NOMO-1 treated with DMSO at 0.1 percent for 48 hours (cell line): ENCODE data around the gene ALK.

ENCODE experiments used
- DNase-seq: peaks from one replicate; lab custom pipeline; 2025; ENCODE audit not compliant: unreplicated experiment; lab: John Stamatoyannopoulos, UW

Gene ALK

GRCh38 chr2:29910465-29910864 is 10.9 kb downstream of the ALK start:
- no peak for DNase-seq

GRCh38 chr2:29902356-29902755 is 19.0 kb downstream of the ALK start:
- DNase-seq = no peak

GRCh38 chr2:29900971-29901633 is 20.3 kb downstream of the ALK start:
- no peak for DNase-seq

GRCh38 chr2:29898999-29899398 is 22.4 kb downstream of the ALK start:
- no peak for DNase-seq

DNA sequence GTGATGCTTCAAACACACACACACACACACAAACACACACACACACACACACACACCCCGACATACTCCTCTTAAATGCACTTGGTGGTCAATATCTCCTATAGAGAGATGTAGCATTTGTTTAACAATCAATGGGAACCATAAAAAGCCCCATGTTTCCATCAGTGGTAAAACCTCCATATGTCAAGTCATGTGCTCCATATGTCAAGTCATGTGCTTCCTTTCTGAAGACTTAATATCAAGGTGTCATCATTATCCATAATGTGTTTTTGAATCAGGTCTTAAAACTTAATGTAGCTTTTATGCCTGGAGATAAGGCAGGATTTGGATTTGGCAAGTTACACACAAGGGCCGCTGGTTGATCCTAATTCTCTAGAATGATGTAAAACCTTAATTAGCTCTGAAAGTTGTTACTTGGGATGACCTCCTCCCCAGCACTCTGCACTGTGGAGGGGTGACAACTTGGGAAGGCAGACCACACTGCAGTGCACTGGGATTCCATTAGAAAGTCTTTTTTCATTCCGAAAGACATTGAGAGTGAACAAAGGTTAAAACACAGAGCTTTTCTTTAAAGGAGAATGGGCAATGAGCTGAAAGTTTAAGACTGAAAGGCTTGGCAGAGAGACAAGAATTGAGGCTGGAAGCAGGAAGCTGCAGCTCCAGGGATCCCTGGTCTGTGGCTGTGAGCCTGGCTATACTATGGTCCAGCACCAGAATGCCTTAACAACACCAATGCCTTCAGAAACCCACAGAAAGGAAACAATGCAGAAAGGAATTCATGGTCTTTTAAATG is 26.4 kb downstream of the ALK start:
- no peak for DNase-seq

- no peak for DNase-seq
Measured at GRCh38 chr2:29892585-29893259, 28.7 kb downstream of the ALK start.

DNA sequence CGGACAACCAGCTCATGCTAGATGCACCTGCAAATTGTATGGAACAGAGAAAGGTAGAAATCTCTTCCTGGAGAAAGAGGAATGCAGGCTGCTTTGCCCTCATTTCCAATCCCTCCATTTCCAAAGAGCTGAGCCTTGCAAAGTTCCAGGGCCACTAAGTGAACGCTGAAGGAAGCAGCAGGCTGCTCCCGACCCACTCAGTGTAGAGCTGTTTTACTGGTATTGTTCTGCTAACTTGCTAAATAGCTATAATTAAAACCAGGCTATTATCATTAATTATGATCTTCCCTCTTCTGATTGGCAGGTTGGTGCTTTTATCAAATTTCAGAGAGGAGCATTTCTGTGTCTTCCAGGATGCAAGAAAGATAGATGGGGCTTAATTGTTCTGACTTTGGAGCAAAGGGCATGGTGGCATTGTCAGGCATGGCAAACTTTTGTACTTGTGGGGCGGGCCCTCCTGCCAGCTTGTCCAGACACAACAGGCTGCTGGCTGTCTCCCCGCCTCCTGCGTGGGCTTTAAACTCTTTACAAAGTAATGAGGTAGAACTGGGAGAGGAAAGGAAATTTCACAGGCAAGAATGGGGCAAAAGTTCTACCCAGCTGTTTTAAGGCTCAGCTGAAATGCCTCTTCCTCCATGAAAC is 40.2 kb downstream of the ALK start:
- DNase-seq = no peak

DNA sequence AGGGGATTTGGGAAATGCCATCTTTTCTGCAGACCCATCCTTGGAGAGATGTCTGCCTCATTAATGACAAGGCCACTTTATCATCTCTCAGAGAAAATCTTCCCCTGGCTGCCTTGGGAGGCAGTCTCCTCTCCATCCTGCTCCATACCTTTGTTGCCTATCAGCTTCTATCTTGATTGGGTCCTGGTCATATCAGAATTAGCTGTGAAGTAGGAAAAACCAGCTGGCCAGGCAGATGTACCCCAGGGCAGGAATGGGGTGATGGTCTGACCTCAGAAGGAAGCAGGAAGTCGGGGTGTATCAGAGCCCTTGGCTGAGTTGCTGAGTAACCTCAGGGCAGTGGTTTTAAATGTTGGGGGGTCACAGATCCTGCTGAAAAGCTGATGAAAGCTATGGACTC is 41.3 kb downstream of the ALK start:
- DNase-seq = no peak

DNA sequence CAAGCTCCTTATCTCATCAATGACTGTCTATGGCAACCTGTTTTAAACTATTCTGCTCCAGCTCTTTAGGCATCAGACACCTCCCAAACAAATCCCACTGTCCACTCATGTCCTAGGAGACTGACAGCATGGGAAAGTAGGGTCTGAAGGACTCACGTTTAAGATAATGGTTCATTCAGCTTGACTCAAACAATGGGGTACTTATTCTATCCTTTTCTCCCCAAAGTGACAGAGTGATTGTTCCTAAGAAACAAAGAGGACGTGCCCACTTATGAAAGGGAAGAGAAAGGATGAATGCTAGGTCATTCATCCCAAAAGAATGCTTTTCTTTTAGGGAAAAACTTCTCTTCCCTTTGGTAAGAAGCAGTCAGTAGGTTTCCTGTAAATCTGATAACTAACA is 41.9 kb downstream of the ALK start:
- DNase-seq = no peak

- no peak for DNase-seq
Measured at GRCh38 chr2:29878898-29879297, 42.5 kb downstream of the ALK start.

DNA sequence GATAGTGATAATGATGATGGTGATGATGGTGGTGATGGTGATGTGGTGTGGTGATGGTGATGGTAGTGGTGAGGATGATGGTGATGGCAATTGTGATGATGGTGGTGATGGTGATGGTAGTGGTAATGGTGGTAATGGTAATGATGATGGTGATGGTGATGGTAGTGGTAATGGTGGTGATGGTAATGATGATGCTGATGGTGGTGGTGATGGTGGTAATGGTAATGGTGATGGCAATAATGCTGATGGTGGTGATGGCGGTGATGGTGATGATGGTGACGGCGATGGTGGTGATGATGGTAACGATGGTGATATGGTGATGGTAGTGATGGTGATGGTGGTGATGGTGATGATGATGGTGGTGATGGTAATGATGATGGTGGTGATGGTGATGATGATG is 45.0 kb downstream of the ALK start:
- no peak for DNase-seq

DNA sequence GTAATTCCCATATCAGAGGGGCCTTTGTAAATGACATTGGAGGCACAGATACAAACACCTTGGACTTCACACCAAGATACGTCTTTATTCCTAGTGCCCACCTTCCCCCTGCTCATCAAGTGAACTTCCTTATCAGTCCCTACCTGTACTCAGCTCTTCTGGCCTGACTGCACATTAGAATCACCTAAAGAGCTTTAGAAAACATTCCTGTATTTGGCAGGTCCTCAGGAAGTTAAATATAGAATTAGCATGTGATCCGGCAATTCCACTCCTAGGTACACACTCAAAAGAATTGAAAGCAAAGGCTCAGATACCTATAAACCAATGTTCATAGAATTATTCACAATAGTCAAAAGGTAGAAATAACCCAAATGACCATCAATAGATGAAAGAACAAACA is 46.6 kb downstream of the ALK start:
- DNase-seq = no peak

- no peak for DNase-seq
Measured at GRCh38 chr2:29872870-29873269, 48.5 kb downstream of the ALK start.

- no peak for DNase-seq
Measured at GRCh38 chr2:29871541-29871940, 49.8 kb downstream of the ALK start.

DNA sequence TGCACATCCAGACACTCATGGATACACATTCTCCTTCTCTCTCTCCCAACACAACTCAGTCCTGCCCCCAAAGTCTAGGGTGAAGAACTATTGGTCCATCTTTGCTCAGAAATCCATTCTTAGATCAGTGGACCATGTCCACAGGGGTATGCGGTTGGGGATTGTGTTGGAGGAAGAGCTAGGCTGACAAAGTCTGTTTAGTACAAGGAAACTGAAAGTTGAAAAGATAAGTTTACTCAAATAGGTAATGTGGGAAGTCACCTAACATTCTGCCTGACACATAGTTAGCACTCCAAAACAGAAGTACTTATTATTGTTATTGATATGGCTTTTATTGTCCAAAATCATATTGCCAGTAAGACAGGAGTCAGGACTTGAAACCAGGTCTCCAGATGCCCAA is 55.9 kb downstream of the ALK start:
- DNase-seq = no peak

DNA sequence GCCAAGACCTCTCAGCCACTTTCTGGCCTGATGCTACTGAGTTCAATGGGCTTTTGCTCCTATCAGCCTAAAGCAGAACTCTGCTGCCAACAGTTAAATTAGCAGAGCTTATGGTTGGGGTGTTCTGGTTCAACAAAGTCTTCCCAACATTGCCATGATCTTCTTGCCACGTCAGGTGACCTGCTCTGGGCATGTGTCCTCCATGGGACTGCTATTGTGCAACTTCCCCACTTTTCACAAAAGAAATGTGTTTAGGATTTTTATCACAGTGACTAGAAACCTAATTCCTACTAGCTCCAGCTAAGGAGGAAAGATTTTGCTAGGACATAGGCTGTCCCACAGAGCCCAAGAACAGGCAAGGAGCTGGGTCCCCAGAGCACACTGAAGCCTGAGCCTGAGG is 56.4 kb downstream of the ALK start:
- DNase-seq = no peak

GRCh38 chr2:29855924-29856639 is 65.3 kb downstream of the ALK start:
- no peak for DNase-seq

GRCh38 chr2:29850794-29851193 is 70.6 kb downstream of the ALK start:
- no peak for DNase-seq

- no peak for DNase-seq
Measured at GRCh38 chr2:29848566-29849310, 72.6 kb downstream of the ALK start.

DNA sequence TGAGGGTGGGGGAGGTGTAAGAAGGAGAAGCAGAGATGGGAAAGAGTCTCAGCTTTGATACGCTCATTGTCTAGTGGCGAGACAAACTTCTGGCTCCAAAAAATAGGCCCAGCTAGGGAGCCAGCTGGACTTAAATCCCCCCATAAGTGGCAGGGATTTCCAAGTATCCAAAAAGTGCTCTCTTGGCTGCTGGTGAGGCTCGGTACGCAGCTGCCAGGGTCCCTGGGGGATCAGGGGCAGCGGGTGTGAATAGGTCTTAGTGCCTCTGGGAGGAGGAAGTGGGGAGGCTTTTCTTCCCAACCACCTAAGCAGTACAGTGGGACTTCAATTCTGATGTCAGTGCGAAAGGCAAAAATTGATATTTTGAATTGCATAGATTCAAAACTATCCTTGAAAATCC is 73.5 kb downstream of the ALK start:
- no peak for DNase-seq
